Stomach (tissue), 9 donors: ENCODE results near the gene DIABLO. TPM values are rescaled to one million over a fixed set of nuclear protein-coding genes. Genes with fewer than 3 reads are reported as not detected.

Experiments
- DNase-seq, 2 donors: peaks; one replicate each; pipeline versions ENCODE4 v3.0.0 to v3.0.0-alpha.2; 2013 to 2019
- H3K27ac ChIP-seq, 5 donors: fragments of 200-600 bp in 4 of 5; sonication (generic) in 4 of 5; one replicate each; pipeline ENCODE4 v1.5.1; 2013 to 2019; ENCODE audit warnings: mild to moderate bottlenecking in 1 of 5, moderate library complexity in 1 of 5
- H3K27me3 ChIP-seq, 3 donors: fragments of 200-600 bp; sonication (generic); one replicate each; pipeline ENCODE4 v1.5.1; 2017 to 2019; ENCODE audit warnings: mixed run types in 1 of 3
- H3K36me3 ChIP-seq, 4 donors: fragments of 200-600 bp; sonication (generic); 1 replicate in 3 of 4; 2 replicates in 1 of 4; pipeline ENCODE4 v1.5.1; 2016 to 2019
- H3K4me1 ChIP-seq, 4 donors: fragments of 200-600 bp; sonication (generic); one replicate each; pipeline ENCODE4 v1.5.1; 2016 to 2019
- H3K4me3 ChIP-seq, 4 donors: fragments of 200-600 bp; sonication (generic) in 3 of 4; one replicate each; pipeline ENCODE4 v1.5.1; 2016 to 2019; ENCODE audit warnings: mild to moderate bottlenecking in 1 of 4
- H3K9me3 ChIP-seq, 4 donors: fragments of 200-600 bp; sonication (generic); one replicate each; pipeline ENCODE4 v1.5.1; 2016 to 2019
- EP300 ChIP-seq: sonication (generic); formaldehyde crosslinking; IDR thresholded peaks from one replicate; pipeline ENCODE4 v1.6.1; 2017; ENCODE audit warnings: antibody characterized with exemption
- POLR2A ChIP-seq, 4 donors: fragments of 450-650 bp; IDR thresholded peaks; one replicate each; pipeline ENCODE4 v1.6.1; 2016; ENCODE audit warnings: antibody characterized with exemption in 4 of 4, control low read depth in 2 of 4, mild to moderate bottlenecking in 1 of 4, moderate library complexity in 1 of 4
- POLR2AphosphoS5 ChIP-seq, 3 donors: sonication (generic); formaldehyde crosslinking; IDR thresholded peaks; one replicate each; pipeline ENCODE4 v1.6.1; 2016; ENCODE audit warnings: antibody characterized with exemption in 3 of 3
- WGBS, 5 donors: extraction: QIAGEN DNeasy Blood & Tissue Kit in 3 of 5; methylation state at CpG; one replicate each; pipeline versions ENCODE4 v1.1.5 to v1.1.7; 2013 to 2018; 5-methylcytosine and 5-hydroxymethylcytosine counted together
- intact Hi-C: fragments of 100-400 bp; cut with DNase I; formaldehyde crosslinking; loops from one replicate; pipeline ENCODE4 v1.15.1; 2023; ENCODE audit warnings: low total_unique reads
- polyA plus RNA-seq, 3 donors: library from polyadenylated mRNA; stranded (reverse); fragments of 200-250 nt; gene quantifications; one replicate each; pipeline ENCODE4 v1.2.3, GENCODE V29; 2013
- total RNA-seq, 5 donors: library from RNA; depleted of rRNA; stranded (reverse); fragments of >200 nt; gene quantifications; one replicate each; pipeline versions ENCODE4 v1.1.0 to v1.2.3, GENCODE V29; 2014 to 2016
- TF ChIP-seq, protein P1 (sequence below), 7 experiments: fragments of 450-650 bp in 4 of 7; fragments of 200-600 bp in 3 of 7; sonication (generic) in 3 of 7; IDR thresholded peaks; one replicate each; pipeline ENCODE4 v1.5.1; 2016 to 2019; ENCODE audit warnings: antibody characterized with exemption in 7 of 7, control low read depth in 2 of 7, mild to moderate bottlenecking in 1 of 7
- donor health status: healthy with polysubstance abuse.
- donor health status: Bipolar disorder and iron deficiency.
- donor health status: healthy.

DIABLO gene
- total and polyA plus RNA-seq, 8 donors = 11.9 to 62.2 (median 44.3) TPM

DNA sequence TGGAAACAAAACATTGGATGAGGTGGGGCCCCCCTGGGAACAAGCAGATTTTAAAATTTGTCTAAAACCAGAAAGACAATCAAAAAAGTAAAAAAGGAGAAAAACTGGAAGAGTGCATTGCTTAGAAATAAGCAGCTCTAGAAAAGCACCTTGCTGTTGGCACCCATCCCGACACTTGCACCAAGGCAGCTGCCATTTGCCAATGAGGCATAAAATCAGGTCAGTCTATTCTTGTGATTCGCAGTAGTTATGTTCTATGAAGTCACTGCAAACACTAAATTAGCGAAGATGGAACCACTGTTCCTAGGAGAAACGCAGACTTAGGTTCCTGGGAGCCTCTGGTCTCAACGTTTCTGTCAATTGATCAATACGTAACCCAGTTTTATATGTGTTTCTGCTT lies 24.2 kb upstream of the DIABLO start:
- H3K27me3 ChIP-seq = no peaks in the 10 kb centered on the region
- no peak overlapping the region for H3K27ac ChIP-seq
- no peak for DNase-seq
- no peak overlapping the region for H3K4me3 ChIP-seq
- H3K36me3 ChIP-seq = peaks cover 35 to 79% (median 66%) of the 10 kb centered on the region in 4 donors
- intact Hi-C loops = no loop called here
- TF ChIP-seq POLR2AphosphoS5 (IDR thresholded peaks at IDR 0.05) = no peak
- TF ChIP-seq POLR2A (IDR thresholded peaks at IDR 0.05) = no peak
- TF ChIP-seq, protein P1, sequence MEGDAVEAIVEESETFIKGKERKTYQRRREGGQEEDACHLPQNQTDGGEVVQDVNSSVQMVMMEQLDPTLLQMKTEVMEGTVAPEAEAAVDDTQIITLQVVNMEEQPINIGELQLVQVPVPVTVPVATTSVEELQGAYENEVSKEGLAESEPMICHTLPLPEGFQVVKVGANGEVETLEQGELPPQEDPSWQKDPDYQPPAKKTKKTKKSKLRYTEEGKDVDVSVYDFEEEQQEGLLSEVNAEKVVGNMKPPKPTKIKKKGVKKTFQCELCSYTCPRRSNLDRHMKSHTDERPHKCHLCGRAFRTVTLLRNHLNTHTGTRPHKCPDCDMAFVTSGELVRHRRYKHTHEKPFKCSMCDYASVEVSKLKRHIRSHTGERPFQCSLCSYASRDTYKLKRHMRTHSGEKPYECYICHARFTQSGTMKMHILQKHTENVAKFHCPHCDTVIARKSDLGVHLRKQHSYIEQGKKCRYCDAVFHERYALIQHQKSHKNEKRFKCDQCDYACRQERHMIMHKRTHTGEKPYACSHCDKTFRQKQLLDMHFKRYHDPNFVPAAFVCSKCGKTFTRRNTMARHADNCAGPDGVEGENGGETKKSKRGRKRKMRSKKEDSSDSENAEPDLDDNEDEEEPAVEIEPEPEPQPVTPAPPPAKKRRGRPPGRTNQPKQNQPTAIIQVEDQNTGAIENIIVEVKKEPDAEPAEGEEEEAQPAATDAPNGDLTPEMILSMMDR (IDR thresholded peaks at IDR 0.05) = no peak
- no peak for TF ChIP-seq EP300
- no peaks in the 10 kb centered on the region for H3K9me3 ChIP-seq
- no peaks in the 10 kb centered on the region for H3K4me1 ChIP-seq
- WGBS, 5 donors = 93 to 96% (median 95%) methylated on average over 6 of the region's 6 CpGs

DNA sequence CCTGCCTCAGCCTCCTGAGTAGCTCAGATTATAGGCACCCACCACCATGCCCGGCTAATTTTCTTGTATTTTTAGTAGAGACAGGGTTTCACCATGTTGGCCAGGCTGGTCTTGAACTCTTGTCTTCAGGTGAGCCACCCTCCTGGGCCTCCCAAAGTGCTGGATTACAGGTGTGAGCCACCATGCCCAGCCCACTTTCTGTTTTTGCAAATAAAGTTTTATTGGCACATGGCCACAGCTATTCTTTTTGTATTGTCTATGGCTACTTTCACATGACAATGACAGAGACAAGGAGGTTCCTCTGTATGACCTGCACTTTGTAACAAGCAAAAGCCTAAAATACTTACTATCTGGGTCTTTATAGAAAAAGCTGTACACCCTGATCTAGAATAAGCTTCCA lies 19.7 kb upstream of the DIABLO start:
- H3K27me3 ChIP-seq = no peaks in the 10 kb centered on the region
- no peak for DNase-seq
- H3K27ac ChIP-seq = peak overlapping the region in 1 of 5 donors; percentile 2
- WGBS, 5 donors = 90 to 100% (median 98%) methylated on average over 1 of the region's 1 CpG
- no peaks in the 10 kb centered on the region for H3K9me3 ChIP-seq
- peaks cover 21 to 87% (median 79%) of the 10 kb centered on the region in 4 donors for H3K36me3 ChIP-seq
- intact Hi-C loops = no loop called here
- H3K4me3 ChIP-seq = no peak overlapping the region
- TF ChIP-seq EP300 (no peak), POLR2A (IDR thresholded peaks at IDR 0.05) (no peak), POLR2AphosphoS5 (IDR thresholded peaks at IDR 0.05) (no peak)
- TF ChIP-seq, protein P1 (IDR thresholded peaks at IDR 0.05) = no peak
- H3K4me1 ChIP-seq = no peaks in the 10 kb centered on the region

DNA sequence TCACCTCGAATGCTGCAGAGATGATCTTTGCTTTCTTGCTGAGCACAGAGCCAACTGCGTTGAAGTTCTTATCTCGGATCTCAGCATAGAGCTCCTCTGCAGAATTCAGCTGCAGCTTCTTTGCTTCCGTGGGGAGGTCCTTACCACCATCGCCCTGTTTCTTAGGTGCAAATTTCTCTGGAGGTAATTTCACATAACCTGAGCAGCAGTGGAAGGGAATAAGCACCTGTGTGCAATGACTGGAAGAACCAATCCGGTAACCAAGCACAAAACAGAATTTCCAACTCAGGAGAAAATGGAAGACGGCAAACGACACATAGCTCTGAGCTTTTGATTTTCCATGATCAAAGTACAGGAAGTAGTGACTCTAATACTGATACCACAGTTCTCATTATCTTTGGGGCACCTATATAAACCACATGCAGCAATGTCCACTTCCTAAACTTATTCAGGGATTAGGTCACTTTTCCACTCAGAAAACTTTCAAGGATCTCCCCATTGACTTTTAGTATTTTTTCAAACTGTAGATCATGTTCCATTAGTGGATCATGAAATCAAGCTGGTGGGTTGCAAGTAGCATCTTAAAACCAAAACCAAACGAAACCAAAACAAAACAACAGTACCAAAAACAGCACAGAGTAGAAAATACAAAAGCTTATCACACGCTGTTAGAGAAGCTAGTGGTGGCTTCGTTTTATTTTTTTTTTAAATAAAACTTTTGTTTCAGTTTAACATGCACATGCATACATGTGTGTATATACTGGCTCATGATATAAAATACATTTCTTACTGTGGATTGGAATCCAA lies 18.9 kb upstream of the DIABLO start:
- intact Hi-C loops = no loop called here
- TF ChIP-seq, protein P1 (IDR thresholded peaks at IDR 0.05) = no peak
- no peak for TF ChIP-seq POLR2A (IDR thresholded peaks at IDR 0.05)
- TF ChIP-seq EP300 = no peak
- TF ChIP-seq POLR2AphosphoS5 (IDR thresholded peaks at IDR 0.05) = no peak
- H3K36me3 ChIP-seq = peaks cover 18 to 87% (median 79%) of the 10 kb centered on the region in 4 donors
- WGBS, 5 donors = 71 to 85% (median 76%) methylated on average over 11 of the region's 11 CpGs
- no peaks in the 10 kb centered on the region for H3K4me1 ChIP-seq
- no peak for DNase-seq
- H3K27me3 ChIP-seq = no peaks in the 10 kb centered on the region
- peak overlapping the region in 2 of 5 donors; percentile 2 to 14 for H3K27ac ChIP-seq
- no peaks in the 10 kb centered on the region for H3K9me3 ChIP-seq
- no peak overlapping the region for H3K4me3 ChIP-seq

DNA sequence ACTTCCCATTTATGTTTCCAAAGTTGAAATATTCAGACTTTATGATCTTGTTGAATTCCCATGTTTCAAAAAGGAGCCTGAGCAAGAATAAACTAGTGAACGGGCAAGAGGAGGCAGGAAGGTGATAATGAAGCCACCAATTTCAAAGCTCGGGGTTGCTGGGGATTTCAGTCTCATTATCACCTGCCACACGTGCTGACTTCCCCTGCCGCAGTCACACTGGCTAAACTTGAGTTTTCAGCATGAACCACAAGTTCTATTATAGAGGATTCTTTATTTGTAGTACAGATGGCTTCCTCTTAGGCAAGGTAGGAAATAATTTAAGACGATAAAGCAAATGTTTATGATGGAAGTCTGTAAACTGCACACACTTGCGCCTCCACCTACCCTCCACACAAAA lies 18.1 kb upstream of the DIABLO start:
- no peak for DNase-seq
- Histone ChIP-seq H3K4me1 (no peaks in the 10 kb centered on the region), H3K9me3 (no peaks in the 10 kb centered on the region), H3K36me3 (peaks cover 10 to 87% (median 77%) of the 10 kb centered on the region in 4 donors), H3K27me3 (no peaks in the 10 kb centered on the region), H3K27ac (no peak overlapping the region), H3K4me3 (no peak overlapping the region)
- 74 to 83% (median 78%) methylated on average over 6 of the region's 6 CpGs for WGBS, 5 donors
- TF ChIP-seq EP300 = no peak
- TF ChIP-seq, protein P1 (IDR thresholded peaks at IDR 0.05) = no peak
- TF ChIP-seq POLR2A (IDR thresholded peaks at IDR 0.05) = no peak
- no peak for TF ChIP-seq POLR2AphosphoS5 (IDR thresholded peaks at IDR 0.05)
- intact Hi-C loops = no loop called here
